ENCODE results near the gene DBN1. TPM values are rescaled to one million over a fixed set of nuclear protein-coding genes. Genes with fewer than 3 reads are reported as not detected.

DBN1 gene
- 10 to 100 TPM in 2 of 4 donors, 1 to 10 TPM in 2; 1.6 to 32.0 (median 14.2) TPM for polyA plus RNA-seq
- long read RNA-seq, donor 1, partial matches to known transcripts, result 0 of 1 reads
- long read RNA-seq, donor 1, other reads (novel, unspliced or antisense), result 0 of 1 reads
- long read RNA-seq, donor 2, partial matches to known transcripts, result 0 of 1 reads
- long read RNA-seq, donor 2, other reads (novel, unspliced or antisense), result 0 of 1 reads
- long read RNA-seq, donor 3, partial matches to known transcripts, result 0 of 1 reads
- long read RNA-seq, donor 3, other reads (novel, unspliced or antisense), result 0 of 1 reads
- long read RNA-seq, donor 4, result 0 reads
- long read RNA-seq, donor 5, partial matches to known transcripts, result 0 of 1 reads
- long read RNA-seq, donor 5, other reads (novel, unspliced or antisense), result 0 of 1 reads
- long read RNA-seq, donor 6, transcript DBN1-202 (14 exons, 2,995 nt), result major isoform, 6 of 6 reads
- long read RNA-seq, donor 6, partial matches to known transcripts, result 0 of 6 reads
- long read RNA-seq, donor 6, other reads (novel, unspliced or antisense), result 0 of 6 reads
- long read RNA-seq, donor 7, transcript DBN1-202 (14 exons, 2,995 nt), result major isoform, 15 of 23 reads
- long read RNA-seq, donor 7, partial matches to known transcripts, result 6 of 23 reads
- long read RNA-seq, donor 7, other reads (novel, unspliced or antisense), result 0 of 23 reads
- long read RNA-seq, donor 8, partial matches to known transcripts, result 0 of 3 reads
- long read RNA-seq, donor 8, other reads (novel, unspliced or antisense), result 0 of 3 reads
- long read RNA-seq, donor 9, partial matches to known transcripts, result 0 of 1 reads
- long read RNA-seq, donor 9, other reads (novel, unspliced or antisense), result 0 of 1 reads
- long read RNA-seq, donor 10, transcript DBN1-202 (14 exons, 2,995 nt), result major isoform, 5 of 12 reads
- long read RNA-seq, donor 10, partial matches to known transcripts, result 6 of 12 reads
- long read RNA-seq, donor 10, other reads (novel, unspliced or antisense), result 0 of 12 reads

GRCh38 chr5:177473443-177474001, at the start of gene DBN1:
DBN1 (minus strand) TSS chr5:177473634; CDS start chr5:177473521, 113 bp downstream.
- peaks cover 0 to 17% (median 0%) of the 10 kb centered on the region in 3 donors for H3K4me1 ChIP-seq (ENCODE audit: control insufficient read depth in 3 of 3, insufficient read depth in 2 of 3, low read depth in 1 of 3, low read length in 2 of 3)
- H3K36me3 ChIP-seq (ENCODE audit: control insufficient read depth in 3 of 3, insufficient read depth in 2 of 3, low read depth in 1 of 3, low read length in 3 of 3), result peaks cover 0 to 27% (median 0%) of the 10 kb centered on the region in 3 donors
- DNase-seq (peak in 1 of 2 donors; percentile 50), FAIRE-seq (no peak)
- peaks cover 0 to 19% (median 0%) of the 10 kb centered on the region in 3 donors for H3K27me3 ChIP-seq (ENCODE audit: control insufficient read depth in 3 of 3, insufficient read depth in 3 of 3, low read length in 3 of 3)
- no peaks in the 10 kb centered on the region for H3K9me3 ChIP-seq (ENCODE audit: control insufficient read depth in 2 of 2, insufficient read depth in 1 of 2, low read depth in 1 of 2, low read length in 1 of 2)
- 3% methylated on average over 22 to 66 of the region's 69 CpGs for WGBS, 3 donors
- no peak within 1 kb of the TSS for H3K27ac ChIP-seq (ENCODE audit: low read depth in 1 of 3, low read length in 2 of 3)
- H3K4me3 ChIP-seq (ENCODE audit: low read depth in 1 of 3, low read length in 3 of 3), result peak within 1 kb of the TSS; percentile 60 to 68 (median 65)

DNA sequence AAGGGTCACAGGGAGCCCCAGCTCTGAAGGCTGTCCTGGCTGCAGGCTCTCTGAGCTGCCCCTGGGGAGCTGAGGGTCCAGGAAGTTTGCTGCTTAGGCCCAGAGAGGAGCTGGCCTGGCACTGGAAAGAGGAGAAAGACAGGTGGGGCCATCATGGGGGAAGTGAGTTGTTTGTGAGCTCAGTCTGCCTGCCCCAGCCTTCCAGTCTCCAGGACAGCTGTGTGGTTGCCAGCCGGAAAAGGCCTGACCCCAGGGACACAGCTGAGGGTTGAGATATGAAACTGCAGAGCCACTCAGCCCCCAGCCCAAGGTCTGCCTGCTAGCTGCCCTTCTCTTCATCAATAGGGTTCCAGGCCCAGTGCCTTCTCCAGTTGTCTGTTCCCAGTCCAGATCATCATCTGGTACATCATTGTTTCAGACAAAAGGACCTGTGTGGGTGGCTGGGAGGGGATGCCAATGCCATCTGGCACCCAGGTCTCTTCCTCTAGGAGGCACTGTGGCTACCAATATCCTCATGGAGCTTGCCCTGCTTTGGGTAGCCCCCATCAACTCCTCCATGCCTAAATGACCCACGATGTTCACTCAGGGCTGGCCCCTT, 47.6 kb upstream of the DBN1 start:
- WGBS, 3 donors, result 74 to 95% (median 78%) methylated on average over 2 of the region's 2 CpGs

DNA sequence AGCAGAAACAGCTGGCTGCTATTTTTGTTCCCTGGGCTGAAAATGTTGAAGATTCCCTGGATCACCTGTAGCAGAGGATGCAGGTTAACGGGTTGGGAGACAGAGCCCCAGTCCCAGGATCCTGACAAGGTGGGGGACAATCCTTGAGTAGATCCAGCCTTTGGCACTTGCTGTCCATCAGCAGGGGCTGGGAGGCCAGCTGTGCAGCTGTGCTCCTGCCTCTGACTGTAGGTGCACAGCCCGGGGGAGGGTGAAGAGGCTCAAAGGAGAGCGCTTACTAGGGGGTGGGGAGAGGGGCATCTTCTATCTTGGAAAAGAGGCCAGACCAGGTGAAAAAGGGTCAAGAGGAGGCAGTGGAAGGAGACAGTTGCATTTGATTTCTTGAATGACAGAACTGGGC, 46.8 kb upstream of the DBN1 start:
- no peak for DNase-seq
- 95% methylated on average over 3 of the region's 3 CpGs for WGBS, 3 donors
- H3K36me3 ChIP-seq (ENCODE audit: control insufficient read depth in 3 of 3, insufficient read depth in 2 of 3, low read depth in 1 of 3, low read length in 3 of 3), result peaks cover 7 to 59% (median 11%) of the 10 kb centered on the region in 3 donors

More for the DNA sequence above, 47.6 kb upstream of the DBN1 start:
- no peak for DNase-seq
- Histone ChIP-seq H3K9me3 (ENCODE audit: control insufficient read depth in 2 of 2, insufficient read depth in 1 of 2, low read depth in 1 of 2, low read length in 1 of 2) (no peaks in the 10 kb centered on the region), H3K27ac (ENCODE audit: low read depth in 1 of 3, low read length in 2 of 3) (no peak overlapping the region), H3K27me3 (ENCODE audit: control insufficient read depth in 3 of 3, insufficient read depth in 3 of 3, low read length in 3 of 3) (no peaks in the 10 kb centered on the region), H3K4me1 (ENCODE audit: control insufficient read depth in 3 of 3, insufficient read depth in 2 of 3, low read depth in 1 of 3, low read length in 2 of 3) (peaks cover 0 to 6% (median 2%) of the 10 kb centered on the region in 3 donors), H3K36me3 (ENCODE audit: control insufficient read depth in 3 of 3, insufficient read depth in 2 of 3, low read depth in 1 of 3, low read length in 3 of 3) (peaks cover 6 to 59% (median 15%) of the 10 kb centered on the region in 3 donors), H3K4me3 (ENCODE audit: low read depth in 1 of 3, low read length in 3 of 3) (no peak overlapping the region)
- no peak for FAIRE-seq

GRCh38 chr5:177519463-177520235, 46.2 kb upstream of the DBN1 start:
- Histone ChIP-seq H3K27ac (ENCODE audit: low read depth in 1 of 3, low read length in 2 of 3) (no peak overlapping the region), H3K4me1 (ENCODE audit: control insufficient read depth in 3 of 3, insufficient read depth in 2 of 3, low read depth in 1 of 3, low read length in 2 of 3) (peaks cover 5 to 9% (median 9%) of the 10 kb centered on the region in 3 donors), H3K4me3 (ENCODE audit: low read depth in 1 of 3, low read length in 3 of 3) (no peak overlapping the region), H3K9me3 (ENCODE audit: control insufficient read depth in 2 of 2, insufficient read depth in 1 of 2, low read depth in 1 of 2, low read length in 1 of 2) (no peaks in the 10 kb centered on the region), H3K27me3 (ENCODE audit: control insufficient read depth in 3 of 3, insufficient read depth in 3 of 3, low read length in 3 of 3) (no peaks in the 10 kb centered on the region), H3K36me3 (ENCODE audit: control insufficient read depth in 3 of 3, insufficient read depth in 2 of 3, low read depth in 1 of 3, low read length in 3 of 3) (peaks cover 10 to 59% (median 11%) of the 10 kb centered on the region in 3 donors)
- 82 to 92% (median 85%) methylated on average over 13 of the region's 13 CpGs for WGBS, 3 donors
- DNase-seq (no peak), FAIRE-seq (no peak)

More for the DNA sequence above, 46.8 kb upstream of the DBN1 start:
- no peak for FAIRE-seq
- Histone ChIP-seq H3K27ac (ENCODE audit: low read depth in 1 of 3, low read length in 2 of 3) (no peak overlapping the region), H3K4me3 (ENCODE audit: low read depth in 1 of 3, low read length in 3 of 3) (no peak overlapping the region), H3K9me3 (ENCODE audit: control insufficient read depth in 2 of 2, insufficient read depth in 1 of 2, low read depth in 1 of 2, low read length in 1 of 2) (no peaks in the 10 kb centered on the region), H3K4me1 (ENCODE audit: control insufficient read depth in 3 of 3, insufficient read depth in 2 of 3, low read depth in 1 of 3, low read length in 2 of 3) (peaks cover 5 to 9% (median 9%) of the 10 kb centered on the region in 3 donors), H3K27me3 (ENCODE audit: control insufficient read depth in 3 of 3, insufficient read depth in 3 of 3, low read length in 3 of 3) (no peaks in the 10 kb centered on the region)

- H3K36me3 ChIP-seq (ENCODE audit: control insufficient read depth in 3 of 3, insufficient read depth in 2 of 3, low read depth in 1 of 3, low read length in 3 of 3), result peaks cover 9 to 70% (median 17%) of the 10 kb centered on the region in 3 donors
- no peaks in the 10 kb centered on the region for H3K27me3 ChIP-seq (ENCODE audit: control insufficient read depth in 3 of 3, insufficient read depth in 3 of 3, low read length in 3 of 3)
- FAIRE-seq, result peak; percentile 85
These were observed 43.5 kb upstream of the DBN1 start, which contains the start of gene DDX41 for GRCh38 chr5:177516601-177517568. DDX41 (minus strand) TSS chr5:177516961; CDS start chr5:177516945, 16 bp downstream.

DNA sequence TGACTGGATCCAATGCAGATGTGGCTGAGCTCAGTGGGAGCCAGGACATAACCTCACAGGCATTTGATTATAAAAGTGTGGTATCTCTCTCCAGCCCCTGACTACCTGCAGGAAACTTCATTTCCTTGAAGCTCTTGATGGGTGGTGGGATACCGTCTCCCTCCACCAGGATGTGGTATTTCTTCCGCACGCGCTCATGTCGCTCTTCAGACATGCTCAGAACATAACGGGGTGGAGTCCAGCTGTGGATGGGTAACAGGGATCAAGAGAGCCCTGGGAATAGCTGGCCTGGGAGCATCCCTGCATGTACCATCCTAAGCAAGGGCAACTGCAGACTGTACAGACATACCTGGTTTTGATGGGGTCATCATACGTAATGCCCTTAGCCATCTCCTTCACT, 42.1 kb upstream of the DBN1 start:
- no peak overlapping the region for H3K27ac ChIP-seq (ENCODE audit: low read depth in 1 of 3, low read length in 2 of 3)
- H3K27me3 ChIP-seq (ENCODE audit: control insufficient read depth in 3 of 3, insufficient read depth in 3 of 3, low read length in 3 of 3), result no peaks in the 10 kb centered on the region
- DNase-seq (no peak), FAIRE-seq (no peak)
- peaks cover 5 to 9% (median 9%) of the 10 kb centered on the region in 3 donors for H3K4me1 ChIP-seq (ENCODE audit: control insufficient read depth in 3 of 3, insufficient read depth in 2 of 3, low read depth in 1 of 3, low read length in 2 of 3)
- peaks cover 6 to 70% (median 21%) of the 10 kb centered on the region in 3 donors for H3K36me3 ChIP-seq (ENCODE audit: control insufficient read depth in 3 of 3, insufficient read depth in 2 of 3, low read depth in 1 of 3, low read length in 3 of 3)
- H3K4me3 ChIP-seq (ENCODE audit: low read depth in 1 of 3, low read length in 3 of 3), result peak overlapping the region in 2 of 3 donors; percentile 90 to 98
- H3K9me3 ChIP-seq (ENCODE audit: control insufficient read depth in 2 of 2, insufficient read depth in 1 of 2, low read depth in 1 of 2, low read length in 1 of 2), result no peaks in the 10 kb centered on the region
- 87% methylated on average over 7 of the region's 7 CpGs for WGBS, 3 donors

More at GRCh38 chr5:177516601-177517568, 43.5 kb upstream of the DBN1 start, which contains the start of gene DDX41:
- Histone ChIP-seq H3K4me1 (ENCODE audit: control insufficient read depth in 3 of 3, insufficient read depth in 2 of 3, low read depth in 1 of 3, low read length in 2 of 3) (peaks cover 5 to 9% (median 9%) of the 10 kb centered on the region in 3 donors), H3K27ac (ENCODE audit: low read depth in 1 of 3, low read length in 2 of 3) (peak within 1 kb of the TSS; percentile 79 to 82 (median 80)), H3K9me3 (ENCODE audit: control insufficient read depth in 2 of 2, insufficient read depth in 1 of 2, low read depth in 1 of 2, low read length in 1 of 2) (no peaks in the 10 kb centered on the region), H3K4me3 (ENCODE audit: low read depth in 1 of 3, low read length in 3 of 3) (peak within 1 kb of the TSS; percentile 65 to 98 (median 90))
- DNase-seq, result peak; percentile 99
- WGBS, 3 donors, result 0% methylated on average over 95 to 96 of the region's 96 CpGs
